Measurements from ENCODE around the gene SLFN13. TPM values are rescaled to one million over a fixed set of nuclear protein-coding genes. Genes with fewer than 3 reads are reported as not detected.

Gene SLFN13
- 3.9 and 4.2 TPM in 2 replicates for total RNA-seq

GRCh38 chr17:35448214-35448898, at the start of gene SLFN13:
TSS of gene SLFN13 (minus strand) at chr17:35448766. CDS start at chr17:35445680, 3,086 bp downstream.

GRCh38 chr17:35432176-35433074, 16.1 kb downstream of the SLFN13 start, which contains the start of gene SLFN12:
TSS of gene SLFN12 (minus strand) at chr17:35432500. CDS start at chr17:35423028, 9,472 bp downstream.

Other genes starting within 250 kb of the SLFN13 start
- gene SLFN5, start 205.7 kb downstream of the SLFN13 start, total RNA-seq: 27.4 and 30.9 TPM in 2 replicates
- 52.5 and 57.3 TPM in 2 replicates for gene SLFN11, start 75.1 kb downstream of the SLFN13 start, total RNA-seq
- 9.4 and 11.6 TPM in 2 replicates for gene SLFN12, start 16.3 kb downstream of the SLFN13 start, total RNA-seq
- gene SLFN12L, start 88.9 kb upstream of the SLFN13 start, total RNA-seq: under 0.01 and 0.15 TPM in 2 replicates
- gene SLFN14, start 112.1 kb upstream of the SLFN13 start, total RNA-seq: not detected in 2 replicates
- 5.4 and 5.5 TPM in 2 replicates for gene PEX12, start 129.8 kb upstream of the SLFN13 start, total RNA-seq
- 58.3 and 60.2 TPM in 2 replicates for gene AP2B1, start 138.6 kb upstream of the SLFN13 start, total RNA-seq

Measured in bronchus fibroblast of lung (primary cell).